Fibroblast of lung (primary cell): ENCODE results near the gene BMPR1B.

Experiments
- CTCF ChIP-seq, 2 donors: IDR thresholded peaks in 1 of 2; conservative IDR thresholded peaks in 1 of 2; 1 replicate in 1 of 2; 2 replicates in 1 of 2; pipeline ENCODE4 v1.5.1; 2011 to 2012; ENCODE audit warnings: low read length in 2 of 2, control low read depth in 1 of 2, inconsistent platforms in 1 of 2, low read depth in 1 of 2, mild to moderate bottlenecking in 1 of 2
- EZH2 ChIP-seq: IDR thresholded peaks from 2 replicates; pipeline ENCODE4 v1.5.1; 2012; ENCODE audit warnings: low read length, control low read depth, mild to moderate bottlenecking; ENCODE audit errors: missing control alignments

GRCh38 chr4:94721310-94721709 lies 36.4 kb upstream of the BMPR1B start:
- TF ChIP-seq EZH2, result no peak
- TF ChIP-seq CTCF (conservative IDR thresholded peaks at IDR 0.05 in 1 of 2, IDR thresholded peaks at IDR 0.05 in 1 of 2; ENCODE audit: low read depth in 1 of 2, low read length in 2 of 2), result no peak
